ENCODE data around the gene SIVA1.

DNA sequence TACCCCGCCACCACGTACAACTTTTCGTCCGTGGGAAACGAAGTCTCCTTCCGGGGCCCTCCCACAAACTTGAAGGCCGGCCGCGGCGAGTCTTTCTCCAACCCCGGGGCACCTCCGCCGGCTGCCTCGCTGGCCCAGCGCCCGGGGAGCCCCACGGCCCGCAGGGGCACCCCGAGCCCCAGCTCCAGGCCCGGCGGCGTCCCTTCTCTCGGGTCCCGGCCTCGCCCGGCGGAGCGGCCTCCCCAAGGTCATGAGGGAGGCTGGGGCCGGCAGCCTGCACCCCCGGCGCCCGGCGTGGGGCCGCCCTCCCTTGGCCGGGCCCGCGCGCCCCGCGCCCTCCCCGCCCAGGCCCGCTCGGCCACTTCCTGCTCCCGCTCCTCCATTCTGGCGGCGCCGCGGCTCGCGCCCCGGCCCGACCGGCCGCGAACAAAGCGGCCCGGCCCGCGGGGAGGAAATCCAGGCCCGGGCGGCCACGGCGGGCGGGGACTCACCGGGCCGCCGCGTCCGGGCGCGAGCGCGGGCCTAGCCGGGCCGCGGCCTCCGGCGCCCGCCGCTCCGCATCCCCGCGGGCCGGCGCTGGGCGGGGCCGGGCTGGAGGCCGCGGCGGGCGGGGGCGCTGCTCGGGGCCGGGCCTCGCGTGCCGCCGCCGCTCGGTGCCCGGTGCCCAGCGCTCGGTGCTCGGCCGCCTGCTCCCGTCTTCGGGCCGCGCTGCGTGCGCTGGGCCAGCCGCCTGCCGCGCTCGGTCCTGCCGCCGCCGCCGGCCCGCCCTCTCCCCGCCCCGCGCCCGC lies 42.2 kb downstream of the SIVA1 start, which contains the start of gene AKT1:
- TF ChIP-seq GATA3 (IDR thresholded peaks at IDR 0.05; ENCODE audit: low read depth, low read length) (no peak), GATA2 (IDR thresholded peaks at IDR 0.05; ENCODE audit: low read depth, low read length) (no peak)

Measured in SH-SY5Y (cell line).